ENCODE results near the gene OR2V2.

GRCh38 chr5:181204113-181204825, 56.9 kb downstream of the OR2V2 start:
- no peak for TF ChIP-seq CTCF (IDR thresholded peaks at IDR 0.05)
- TF ChIP-seq POLR2A (IDR thresholded peaks at IDR 0.05): no peak
- TF ChIP-seq EP300 (IDR thresholded peaks at IDR 0.05): no peak
- TF ChIP-seq POLR2AphosphoS5 (IDR thresholded peaks at IDR 0.05): no peak
